Measurements from ENCODE around the gene C1orf105.

C1orf105 gene

DNA sequence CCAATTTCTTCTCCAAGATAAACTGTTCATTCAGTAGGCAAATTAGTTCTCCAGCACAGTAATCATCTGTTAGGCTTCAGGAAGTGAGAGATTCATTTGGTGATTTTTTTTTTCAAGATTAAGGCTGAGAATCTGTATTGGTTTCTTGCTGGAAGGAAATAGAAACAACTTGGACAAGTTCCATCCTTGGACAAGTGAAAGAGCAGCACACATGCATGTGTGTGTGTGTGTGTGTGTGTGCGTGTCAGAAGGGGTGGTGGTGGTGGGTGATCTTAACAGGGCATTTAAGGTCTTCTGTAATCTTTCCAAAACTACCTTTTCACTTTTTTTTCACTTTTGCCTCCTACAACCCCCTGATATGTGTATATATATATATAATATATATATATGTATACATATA, 96.6 kb downstream of the C1orf105 start:
- Histone ChIP-seq H3K4me3 (ENCODE audit: low read length in 2 of 2) (no peak overlapping the region), H3K36me3 (replicated peaks in 1 of 2; ENCODE audit: control insufficient read depth in 2 of 2, insufficient read depth in 2 of 2, low read length in 2 of 2) (no peaks in the 10 kb centered on the region), H3K27ac (replicated peaks; ENCODE audit: low read length) (no peak overlapping the region), H2BK15ac (ENCODE audit: low read length) (no peak overlapping the region), H2BK12ac (ENCODE audit: low read length) (no peak overlapping the region), H4K8ac (ENCODE audit: low read depth, low read length) (no peak overlapping the region), H3K27me3 (ENCODE audit: control insufficient read depth in 3 of 3, insufficient read depth in 3 of 3, low read depth in 1 of 3, low read length in 3 of 3) (peaks cover 0 to 19% (median 0%) of the 10 kb centered on the region in 3 experiments), H3K4ac (ENCODE audit: low read length) (no peak overlapping the region), H3K9me3 (replicated peaks in 1 of 2; ENCODE audit: control insufficient read depth in 2 of 2, insufficient read depth in 1 of 2, low read depth in 1 of 2, low read length in 2 of 2) (no peaks in the 10 kb centered on the region), H3K18ac (ENCODE audit: low read length) (no peak overlapping the region), H3K9ac (ENCODE audit: low read depth, low read length, poor library complexity) (no peak overlapping the region), H3K14ac (ENCODE audit: low read length) (no peak overlapping the region), H3K79me1 (ENCODE audit: low read depth, low read length) (no peaks in the 10 kb centered on the region), H3K4me1 (ENCODE audit: control insufficient read depth in 2 of 2, insufficient read depth in 1 of 2, low read depth in 1 of 2, low read length in 2 of 2) (no peaks in the 10 kb centered on the region), H3K4me2 (ENCODE audit: insufficient read depth, low read length, poor library complexity, severe bottlenecking) (no peak overlapping the region), H2AFZ (ENCODE audit: low read length) (no peak overlapping the region), H3K23ac (ENCODE audit: low read depth, low read length, poor library complexity) (no peak overlapping the region), H4K91ac (ENCODE audit: low read depth, low read length, poor library complexity) (no peak overlapping the region), H2BK5ac (ENCODE audit: low read length) (no peak overlapping the region), H2AK5ac (ENCODE audit: low read depth, low read length) (no peak overlapping the region), H2BK120ac (ENCODE audit: low read depth, low read length) (no peak overlapping the region)
- DNase-seq (ENCODE audit: low spot score), result no peak
- WGBS, 2 donors (ENCODE audit: extremely low coverage in 2 of 2, insufficient read length in 2 of 2, insufficient replicate concordance in 1 of 2), result no CpG with 5 or more reads among the region's 1 CpG

DNA sequence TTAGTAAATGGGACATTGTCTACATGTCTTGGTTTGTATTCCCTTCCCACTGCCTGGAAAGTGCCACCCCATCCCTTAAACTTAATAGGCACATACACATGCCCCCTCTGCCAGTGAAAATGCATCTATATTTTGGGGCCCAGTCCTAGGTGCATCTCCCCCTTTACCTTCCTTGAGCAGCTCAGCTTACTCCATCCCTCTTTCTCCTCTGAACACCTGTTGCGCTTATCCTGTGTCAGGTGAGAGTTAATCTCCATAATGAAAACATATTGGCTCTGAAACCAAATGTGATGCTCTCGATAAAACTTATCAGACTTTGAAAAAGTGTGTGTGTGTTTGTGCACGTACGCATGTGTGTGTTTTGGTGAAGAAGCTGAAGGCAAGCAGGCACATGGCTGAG, 97.1 kb downstream of the C1orf105 start:
- Histone ChIP-seq H3K9me3 (replicated peaks in 1 of 2; ENCODE audit: control insufficient read depth in 2 of 2, insufficient read depth in 1 of 2, low read depth in 1 of 2, low read length in 2 of 2) (no peaks in the 10 kb centered on the region), H3K4me2 (ENCODE audit: insufficient read depth, low read length, poor library complexity, severe bottlenecking) (no peak overlapping the region), H3K14ac (ENCODE audit: low read length) (no peak overlapping the region), H2AK5ac (ENCODE audit: low read depth, low read length) (no peak overlapping the region), H3K4me3 (ENCODE audit: low read length in 2 of 2) (no peak overlapping the region), H2BK15ac (ENCODE audit: low read length) (no peak overlapping the region), H3K4ac (ENCODE audit: low read length) (no peak overlapping the region), H3K18ac (ENCODE audit: low read length) (no peak overlapping the region), H2BK12ac (ENCODE audit: low read length) (no peak overlapping the region), H4K8ac (ENCODE audit: low read depth, low read length) (no peak overlapping the region), H3K79me1 (ENCODE audit: low read depth, low read length) (no peaks in the 10 kb centered on the region), H2BK5ac (ENCODE audit: low read length) (no peak overlapping the region), H4K91ac (ENCODE audit: low read depth, low read length, poor library complexity) (no peak overlapping the region), H2AFZ (ENCODE audit: low read length) (no peak overlapping the region), H3K9ac (ENCODE audit: low read depth, low read length, poor library complexity) (no peak overlapping the region), H3K27ac (replicated peaks; ENCODE audit: low read length) (no peak overlapping the region), H3K4me1 (ENCODE audit: control insufficient read depth in 2 of 2, insufficient read depth in 1 of 2, low read depth in 1 of 2, low read length in 2 of 2) (no peaks in the 10 kb centered on the region), H3K27me3 (ENCODE audit: control insufficient read depth in 3 of 3, insufficient read depth in 3 of 3, low read depth in 1 of 3, low read length in 3 of 3) (peaks cover 0 to 19% (median 0%) of the 10 kb centered on the region in 3 experiments), H3K23ac (ENCODE audit: low read depth, low read length, poor library complexity) (no peak overlapping the region), H3K36me3 (replicated peaks in 1 of 2; ENCODE audit: control insufficient read depth in 2 of 2, insufficient read depth in 2 of 2, low read length in 2 of 2) (no peaks in the 10 kb centered on the region), H2BK120ac (ENCODE audit: low read depth, low read length) (no peak overlapping the region)
- no peak for DNase-seq (ENCODE audit: low spot score)
- WGBS, 2 donors (ENCODE audit: extremely low coverage in 2 of 2, insufficient read length in 2 of 2, insufficient replicate concordance in 1 of 2), result no CpG with 5 or more reads among the region's 4 CpGs

All from neuronal stem cell (in vitro differentiated cells).